Uterus (tissue), 4 donors: ENCODE results near the gene HLF. TPM values are rescaled to one million over a fixed set of nuclear protein-coding genes. Genes with fewer than 3 reads are reported as not detected.

Source experiments
- DNase-seq, 2 donors: peaks; one replicate each; pipeline ENCODE4 v3.0.0-alpha.2; 2019 to 2020
- H3K27ac ChIP-seq, 2 donors: fragments of 200-600 bp; sonication (generic); 1 replicate in 1 of 2; 2 replicates in 1 of 2; pipeline ENCODE4 v1.5.1; 2016 to 2018
- H3K27me3 ChIP-seq, 2 donors: fragments of 200-600 bp; sonication (generic); one replicate each; pipeline ENCODE4 v1.5.1; 2018 to 2019; ENCODE audit warnings: control low read depth in 1 of 2
- H3K36me3 ChIP-seq, 2 donors: fragments of 200-600 bp; sonication (generic); one replicate each; pipeline ENCODE4 v1.5.1; 2019; ENCODE audit warnings: control low read depth in 1 of 2
- H3K4me1 ChIP-seq, 2 donors: fragments of 200-600 bp; sonication (generic); one replicate each; pipeline ENCODE4 v1.5.1; 2018 to 2019; ENCODE audit warnings: control low read depth in 1 of 2
- H3K4me3 ChIP-seq, 2 donors: fragments of 200-600 bp; sonication (generic); 1 replicate in 1 of 2; 2 replicates in 1 of 2; pipeline ENCODE4 v1.5.1; 2018 to 2019; ENCODE audit warnings: mild to moderate bottlenecking in 1 of 2
- H3K9me3 ChIP-seq, 2 donors: fragments of 200-600 bp; sonication (generic); one replicate each; pipeline ENCODE4 v1.5.1; 2019; ENCODE audit warnings: control low read depth in 1 of 2
- CTCF ChIP-seq, 4 experiments: fragments of 200-600 bp in 2 of 4; fragments of 450-650 bp in 2 of 4; sonication (generic) in 2 of 4; IDR thresholded peaks; one replicate each; pipeline ENCODE4 v1.5.1; 2016 to 2019; ENCODE audit warnings: antibody characterized with exemption in 4 of 4, mild to moderate bottlenecking in 2 of 4, moderate library complexity in 1 of 4
- POLR2A ChIP-seq, 2 donors: fragments of 450-650 bp; IDR thresholded peaks; one replicate each; pipeline ENCODE4 v1.6.1; 2016; ENCODE audit warnings: antibody characterized with exemption in 2 of 2, mild to moderate bottlenecking in 1 of 2, moderate library complexity in 1 of 2
- intact Hi-C: fragments of 100-400 bp; cut with DNase I; formaldehyde crosslinking; loops from one replicate; pipeline ENCODE4 v1.15.1; 2023; ENCODE audit warnings: low total_unique reads
- total RNA-seq, 4 donors: library from RNA; depleted of rRNA in 3 of 4; stranded (reverse); fragments of >200 nt in 3 of 4; gene quantifications; one replicate each; pipeline versions ENCODE4 v1.1.0 to v1.2.4, GENCODE V29; 2014 to 2023
- donor health status: DM: yes; HTN: yes; CAD: no.

HLF gene
- total RNA-seq, 4 donors from 2014 or later = 12.0 to 81.2 (median 50.4) TPM

DNA sequence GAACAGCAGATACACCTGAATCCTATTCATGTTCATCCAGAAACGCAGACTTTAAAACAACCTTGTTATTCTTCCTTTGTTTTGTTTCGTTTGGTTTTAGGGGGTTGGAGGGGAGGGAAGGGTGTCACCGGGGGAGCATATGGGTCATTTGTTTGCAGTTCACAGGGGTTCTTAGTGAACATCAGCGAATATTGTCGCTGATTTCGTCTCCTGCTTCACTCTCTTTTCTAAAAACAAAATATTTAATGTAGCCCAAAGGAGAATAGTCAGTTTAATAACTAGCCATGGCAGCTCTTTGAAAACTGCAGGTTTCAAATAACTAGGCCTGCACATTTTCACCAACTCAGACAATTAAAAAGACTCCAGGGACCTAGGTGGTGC, 37.6 kb downstream of the HLF start:
- intact Hi-C loops = no loop called here
- H3K4me3 ChIP-seq = no peak overlapping the region
- no peaks in the 10 kb centered on the region for H3K9me3 ChIP-seq
- no peaks in the 10 kb centered on the region for H3K36me3 ChIP-seq
- no peaks in the 10 kb centered on the region for H3K27me3 ChIP-seq
- TF ChIP-seq CTCF (IDR thresholded peaks at IDR 0.05) (no peak), POLR2A (IDR thresholded peaks at IDR 0.05) (no peak)
- peaks cover 0 to 6% of the 10 kb centered on the region in 2 donors for H3K4me1 ChIP-seq
- H3K27ac ChIP-seq = no peak overlapping the region
- DNase-seq = no peak

DNA sequence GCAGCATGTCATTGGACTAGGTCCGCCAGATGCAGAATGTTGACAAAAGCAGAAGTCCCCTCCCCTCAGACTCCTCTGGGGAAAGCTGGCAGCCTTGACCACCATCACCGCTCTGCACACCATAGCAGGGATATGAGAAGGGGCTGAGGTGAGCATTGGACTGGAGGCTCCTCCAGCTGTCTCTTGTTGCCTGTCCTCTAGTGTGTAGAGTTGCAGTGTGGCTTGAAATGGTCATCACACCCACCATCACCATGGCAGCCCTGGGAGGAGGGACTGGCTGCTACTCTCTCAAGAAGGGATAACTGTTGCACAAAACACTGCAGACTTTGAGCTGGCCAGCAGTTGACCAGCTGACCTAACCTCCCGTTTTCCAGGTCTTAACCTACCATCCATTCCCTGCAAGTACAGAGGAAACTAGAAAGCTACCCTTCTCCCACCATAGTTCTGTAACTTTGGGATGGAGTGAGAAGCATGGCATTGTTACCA, 38.3 kb downstream of the HLF start:
- Histone ChIP-seq H3K27me3 (no peaks in the 10 kb centered on the region), H3K27ac (no peak overlapping the region), H3K36me3 (no peaks in the 10 kb centered on the region), H3K4me1 (peaks cover 0 to 6% of the 10 kb centered on the region in 2 donors), H3K9me3 (no peaks in the 10 kb centered on the region), H3K4me3 (no peak overlapping the region)
- no peak for DNase-seq
- intact Hi-C loops = no loop called here
- TF ChIP-seq CTCF (IDR thresholded peaks at IDR 0.05) (no peak), POLR2A (IDR thresholded peaks at IDR 0.05) (no peak)

DNA sequence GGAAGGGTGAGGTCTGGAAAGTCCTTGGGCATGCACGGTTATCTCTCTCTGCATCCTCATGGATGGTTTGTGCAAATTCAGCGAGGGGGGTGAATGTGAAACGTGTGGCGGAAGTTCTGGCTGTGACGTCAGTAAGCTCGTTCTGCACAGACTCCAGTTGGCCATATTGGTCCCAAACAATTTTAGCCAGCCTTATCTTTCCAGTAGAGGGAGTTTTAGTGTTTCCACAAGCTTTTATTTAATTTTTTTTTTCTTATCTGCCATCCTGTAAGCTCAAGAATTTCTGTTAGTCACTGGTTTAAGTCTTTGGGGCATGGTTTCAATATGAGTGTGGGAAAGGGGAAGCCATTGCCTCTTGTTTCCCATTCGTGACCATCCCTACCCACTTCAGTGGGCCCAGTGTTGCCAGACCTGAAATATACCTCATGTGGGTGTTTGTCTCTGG, 39.0 kb downstream of the HLF start:
- H3K27me3 ChIP-seq = no peaks in the 10 kb centered on the region
- H3K4me1 ChIP-seq = peaks cover 0 to 6% of the 10 kb centered on the region in 2 donors
- no peaks in the 10 kb centered on the region for H3K9me3 ChIP-seq
- H3K4me3 ChIP-seq = no peak overlapping the region
- no peak for TF ChIP-seq POLR2A (IDR thresholded peaks at IDR 0.05)
- no peak for TF ChIP-seq CTCF (IDR thresholded peaks at IDR 0.05)
- no peak for DNase-seq
- H3K36me3 ChIP-seq = no peaks in the 10 kb centered on the region
- intact Hi-C loops = no loop called here
- H3K27ac ChIP-seq = no peak overlapping the region

DNA sequence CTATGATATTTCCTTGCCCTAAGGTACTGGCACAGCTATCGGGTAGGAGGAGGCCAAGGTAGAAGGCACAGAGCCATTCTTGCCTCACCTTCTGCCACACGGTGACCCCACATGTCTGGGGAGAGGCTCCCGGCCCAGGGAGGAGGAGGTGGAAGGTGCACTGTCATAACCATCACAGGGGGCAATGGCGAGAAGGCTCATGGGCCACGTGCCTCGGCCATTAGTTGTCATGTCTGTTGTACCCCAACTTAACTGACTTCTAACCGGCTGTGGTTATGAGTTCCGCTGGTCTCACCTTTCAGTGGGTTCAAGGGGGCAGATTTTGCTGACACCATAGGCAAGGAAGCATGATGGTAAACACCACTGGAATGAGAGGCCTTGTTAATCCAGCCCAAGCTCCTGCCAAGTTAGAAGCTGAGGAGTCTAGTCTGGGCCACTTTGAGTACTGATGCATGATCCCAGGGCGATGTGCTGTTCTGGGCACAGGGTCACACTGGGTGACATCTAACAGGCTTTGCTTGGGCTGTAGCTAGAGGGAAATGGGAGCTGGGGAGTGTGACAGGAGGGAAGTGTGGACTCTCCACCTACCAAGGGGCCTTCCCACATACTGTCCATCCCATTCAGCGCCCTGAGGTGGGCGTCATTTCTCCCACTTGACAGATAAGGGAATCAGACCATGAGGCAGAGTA, 39.6 kb downstream of the HLF start:
- peaks cover 0 to 6% of the 10 kb centered on the region in 2 donors for H3K4me1 ChIP-seq
- intact Hi-C loops = no loop called here
- no peaks in the 10 kb centered on the region for H3K36me3 ChIP-seq
- no peak overlapping the region for H3K27ac ChIP-seq
- H3K27me3 ChIP-seq = no peaks in the 10 kb centered on the region
- TF ChIP-seq POLR2A (IDR thresholded peaks at IDR 0.05) = no peak
- TF ChIP-seq CTCF (IDR thresholded peaks at IDR 0.05) = no peak
- H3K9me3 ChIP-seq = no peaks in the 10 kb centered on the region
- H3K4me3 ChIP-seq = no peak overlapping the region
- DNase-seq = no peak

DNA sequence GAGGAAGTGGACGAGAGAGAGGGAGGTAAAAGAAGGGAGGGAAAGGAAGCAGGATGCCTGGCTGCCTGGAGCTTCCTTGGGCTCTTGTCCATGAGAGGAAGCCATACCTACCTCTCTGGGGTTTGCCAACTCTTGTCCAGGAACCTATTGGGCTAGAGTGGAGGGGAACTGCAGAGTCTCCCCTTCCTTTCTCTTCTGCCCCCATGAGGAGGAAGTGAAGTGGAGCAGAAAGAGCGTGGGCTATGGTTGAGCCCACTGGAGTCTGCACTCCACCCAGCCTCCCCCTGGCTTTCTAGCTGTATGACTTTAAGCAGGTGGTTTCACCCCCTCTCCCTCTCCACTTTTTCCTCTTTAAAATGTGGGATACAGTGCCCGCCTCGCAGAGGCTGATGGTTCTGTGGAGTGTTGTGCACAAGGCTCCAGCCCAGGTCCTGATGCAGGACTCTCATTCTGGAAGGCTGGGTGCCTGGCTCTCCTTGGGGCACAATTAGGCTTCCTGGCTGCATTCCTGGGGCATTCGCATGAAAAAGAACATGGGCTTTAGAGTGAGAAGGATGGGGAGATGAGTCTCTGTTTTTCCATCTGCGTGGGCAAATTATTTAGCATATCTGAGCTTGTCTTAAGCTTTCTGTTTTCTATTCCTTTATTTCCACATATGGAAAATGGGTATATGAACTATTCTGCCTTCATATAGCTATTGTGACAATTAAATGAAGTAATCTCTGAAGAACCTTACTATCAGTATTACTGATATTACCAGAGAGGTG, 40.7 kb downstream of the HLF start:
- H3K27me3 ChIP-seq = no peaks in the 10 kb centered on the region
- DNase-seq = no peak
- no peak overlapping the region for H3K4me3 ChIP-seq
- H3K4me1 ChIP-seq = peaks cover 0 to 6% of the 10 kb centered on the region in 2 donors
- H3K9me3 ChIP-seq = no peaks in the 10 kb centered on the region
- intact Hi-C loops = no loop called here
- H3K27ac ChIP-seq = no peak overlapping the region
- TF ChIP-seq POLR2A (IDR thresholded peaks at IDR 0.05) (no peak), CTCF (IDR thresholded peaks at IDR 0.05) (no peak)
- H3K36me3 ChIP-seq = no peaks in the 10 kb centered on the region
